WERI-Rb-1 (cell line): Measurements from ENCODE around the gene TMEM213.

Experiments
- DNase-seq: peaks from one replicate; pipeline ENCODE4 v3.0.0-alpha.2; 2020
- H3K27ac ChIP-seq: fragments of 250-450 bp; sonication (Bioruptor Pico); 2 replicates; pipeline ENCODE4 v1.5.1; 2020; ENCODE audit warnings: mild to moderate bottlenecking, moderate library complexity
- H3K27me3 ChIP-seq: fragments of 250-450 bp; sonication (Bioruptor Pico); 2 replicates; pipeline ENCODE4 v1.5.1; 2021; ENCODE audit warnings: mild to moderate bottlenecking, low read depth, moderate library complexity; ENCODE audit not compliant: insufficient read depth, severe bottlenecking
- H3K36me3 ChIP-seq: fragments of 250-450 bp; sonication (Bioruptor Pico); 2 replicates; pipeline ENCODE4 v1.5.1; 2020; ENCODE audit warnings: mild to moderate bottlenecking, moderate library complexity
- H3K4me3 ChIP-seq: 2 replicates; pipeline ENCODE4 v1.5.1; 2011; ENCODE audit warnings: low read depth, mild to moderate bottlenecking, control low read depth, low read length
- H3K9me3 ChIP-seq: fragments of 250-450 bp; sonication (Bioruptor Pico); 2 replicates; pipeline ENCODE4 v1.5.1; 2021; ENCODE audit warnings: mild to moderate bottlenecking, moderate library complexity; ENCODE audit not compliant: severe bottlenecking
- CTCF ChIP-seq: IDR thresholded peaks from 2 replicates; pipeline ENCODE4 v1.5.1; 2011; ENCODE audit warnings: low read depth, mild to moderate bottlenecking, control low read depth, inconsistent platforms, low read length

TMEM213 gene, protein sequence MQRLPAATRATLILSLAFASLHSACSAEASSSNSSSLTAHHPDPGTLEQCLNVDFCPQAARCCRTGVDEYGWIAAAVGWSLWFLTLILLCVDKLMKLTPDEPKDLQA

GRCh38 chr7:138797715-138798320, at the start of gene TMEM213, which contains the start of gene ATP6V0A4:
TMEM213 (plus strand) TSS chr7:138797994; CDS start chr7:138798105, 111 bp downstream.
ATP6V0A4 (minus strand) TSS chr7:138798196; CDS start chr7:138771247, 26,949 bp downstream.
- H3K4me3 ChIP-seq, result no peak within 1 kb of the TSS
- no peaks in the 10 kb centered on the region for H3K9me3 ChIP-seq
- no peak within 1 kb of the TSS for H3K27ac ChIP-seq
- no peak for TF ChIP-seq CTCF
- H3K36me3 ChIP-seq, result no peaks in the 10 kb centered on the region
- no peaks in the 10 kb centered on the region for H3K27me3 ChIP-seq
- DNase-seq, result no peak

GRCh38 chr7:138748666-138749065, 49.1 kb upstream of the TMEM213 start:
- H3K9me3 ChIP-seq, result no peaks in the 10 kb centered on the region
- no peak for TF ChIP-seq CTCF
- H3K27me3 ChIP-seq, result no peaks in the 10 kb centered on the region
- H3K27ac ChIP-seq, result no peak overlapping the region
- no peaks in the 10 kb centered on the region for H3K36me3 ChIP-seq
- DNase-seq, result no peak
- no peak overlapping the region for H3K4me3 ChIP-seq

DNA sequence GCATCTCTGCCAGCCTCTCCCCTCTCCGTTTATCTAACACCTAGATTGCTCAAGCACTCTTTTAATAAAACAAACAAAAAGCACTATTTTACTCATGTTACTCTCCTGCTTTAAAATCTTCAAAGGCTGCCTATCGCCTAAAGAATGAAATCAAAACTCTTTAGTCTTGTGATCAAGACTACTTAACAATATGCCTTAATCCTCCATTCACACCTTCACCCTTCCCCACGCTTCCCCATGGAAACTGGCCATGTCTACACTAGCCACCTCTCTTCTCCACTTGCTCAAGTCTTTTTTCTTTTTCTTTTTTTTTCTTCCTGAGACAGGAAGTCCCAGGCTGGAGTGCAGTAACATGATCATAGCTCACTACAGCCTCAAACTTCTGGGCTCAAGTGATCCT, 47.8 kb upstream of the TMEM213 start:
- Histone ChIP-seq H3K27me3 (no peaks in the 10 kb centered on the region), H3K27ac (no peak overlapping the region), H3K4me3 (no peak overlapping the region), H3K36me3 (no peaks in the 10 kb centered on the region), H3K9me3 (no peaks in the 10 kb centered on the region)
- no peak for DNase-seq
- no peak for TF ChIP-seq CTCF

- DNase-seq, result no peak
- Histone ChIP-seq H3K27me3 (no peaks in the 10 kb centered on the region), H3K4me3 (no peak overlapping the region), H3K36me3 (no peaks in the 10 kb centered on the region), H3K27ac (no peak overlapping the region), H3K9me3 (no peaks in the 10 kb centered on the region)
- no peak for TF ChIP-seq CTCF
These were observed 47.3 kb upstream of the TMEM213 start for GRCh38 chr7:138750473-138750872.

GRCh38 chr7:138750901-138751464, 46.8 kb upstream of the TMEM213 start:
- Histone ChIP-seq H3K9me3 (no peaks in the 10 kb centered on the region), H3K27ac (no peak overlapping the region), H3K4me3 (no peak overlapping the region), H3K36me3 (no peaks in the 10 kb centered on the region), H3K27me3 (no peaks in the 10 kb centered on the region)
- TF ChIP-seq CTCF, result no peak
- DNase-seq, result no peak
